Myocyte (in vitro differentiated cells): ENCODE results near the gene KIZ. TPM values are rescaled to one million over a fixed set of nuclear protein-coding genes. Genes with fewer than 3 reads are reported as not detected.

Experiments used
- DNase-seq: peaks from one replicate; pipeline ENCODE4 v3.0.0-alpha.2; 2012; ENCODE audit warnings: low read depth
- total RNA-seq: library from RNA; depleted of rRNA; stranded (reverse); fragments of >200 nt; gene quantifications from 2 replicates; pipeline ENCODE4 v1.2.3, GENCODE V29; 2014

KIZ gene
- total RNA-seq, 1 donor from 2014 or later: 16.9 TPM

GRCh38 chr20:21177767-21178166 is 51.9 kb downstream of the KIZ start:
- no peak for DNase-seq

- DNase-seq: no peak
Observed at GRCh38 chr20:21179757-21180156, 53.9 kb downstream of the KIZ start.

GRCh38 chr20:21180248-21180647 is 54.4 kb downstream of the KIZ start:
- DNase-seq: no peak

GRCh38 chr20:21181028-21181427 is 55.1 kb downstream of the KIZ start:
- DNase-seq: no peak

GRCh38 chr20:21182832-21183563 is 57.1 kb downstream of the KIZ start:
- DNase-seq: peak; percentile 88

GRCh38 chr20:21183722-21184121 is 57.8 kb downstream of the KIZ start:
- peak; percentile 49 for DNase-seq

- no peak for DNase-seq
Observed at GRCh38 chr20:21184819-21185218, 58.9 kb downstream of the KIZ start.

- no peak for DNase-seq
Observed at GRCh38 chr20:21185849-21186248, 60.0 kb downstream of the KIZ start.

- DNase-seq: peak; percentile 56
Observed at GRCh38 chr20:21189761-21190523, 64.1 kb downstream of the KIZ start.

GRCh38 chr20:21190869-21191268 is 65.0 kb downstream of the KIZ start:
- DNase-seq: no peak

- no peak for DNase-seq
Observed at GRCh38 chr20:21191839-21192238, 66.0 kb downstream of the KIZ start.

- DNase-seq: peak; percentile 15
Observed at GRCh38 chr20:21202259-21202658, 76.4 kb downstream of the KIZ start.

- no peak for DNase-seq
Observed at GRCh38 chr20:21203088-21203656, 77.3 kb downstream of the KIZ start.

- no peak for DNase-seq
Observed at GRCh38 chr20:21206584-21206983, 80.7 kb downstream of the KIZ start.

- no peak for DNase-seq
Observed at GRCh38 chr20:21208999-21209398, 83.1 kb downstream of the KIZ start.

GRCh38 chr20:21209668-21210067 is 83.8 kb downstream of the KIZ start:
- DNase-seq: no peak

- DNase-seq: no peak
Observed at GRCh38 chr20:21213691-21214090, 87.8 kb downstream of the KIZ start.

- no peak for DNase-seq
Observed at GRCh38 chr20:21214431-21214830, 88.5 kb downstream of the KIZ start.

GRCh38 chr20:21219686-21220085 is 93.8 kb downstream of the KIZ start:
- DNase-seq: no peak

- DNase-seq: no peak
Observed at GRCh38 chr20:21224217-21224616, 98.3 kb downstream of the KIZ start.

- DNase-seq: no peak
Observed at GRCh38 chr20:21225215-21225947, 99.5 kb downstream of the KIZ start.

GRCh38 chr20:21228511-21228910 is 102.6 kb downstream of the KIZ start:
- no peak for DNase-seq
